Ishikawa (cell line): Measurements from ENCODE around the gene AFM.

Experiments used
- CEBPB ChIP-seq: IDR thresholded peaks from 2 replicates; pipeline ENCODE4 v1.6.1; 2012
- EP300 ChIP-seq: IDR thresholded peaks from 2 replicates; pipeline ENCODE4 v1.6.1; 2012; ENCODE audit warnings: borderline replicate concordance
- FOXM1 ChIP-seq: IDR thresholded peaks from 2 replicates; pipeline ENCODE4 v1.6.1; 2012; ENCODE audit warnings: low read depth, borderline replicate concordance
- RAD21 ChIP-seq: IDR thresholded peaks from 2 replicates; pipeline ENCODE4 v1.6.1; 2012; ENCODE audit warnings: low read depth
- TAF1 ChIP-seq: IDR thresholded peaks from 2 replicates; pipeline ENCODE4 v1.6.1; 2012; ENCODE audit warnings: low read depth, mild to moderate bottlenecking
- TEAD4 ChIP-seq: IDR thresholded peaks from 2 replicates; pipeline ENCODE4 v1.6.1; 2012

- no peak for TF ChIP-seq EP300
- no peak for TF ChIP-seq RAD21
- no peak for TF ChIP-seq FOXM1
- no peak for TF ChIP-seq TAF1
- TF ChIP-seq CEBPB = no peak
- no peak for TF ChIP-seq TEAD4
These were observed 57.8 kb downstream of the AFM start for GRCh38 chr4:73539386-73539785.
